Measurements from ENCODE around the gene SIGLEC11.
"Not testable (repeated sequence)": the region's sequence is repeated elsewhere in the genome, so short reads cannot be mapped to it uniquely, and the experiment has no call there.

The SIGLEC11 gene

DNA sequence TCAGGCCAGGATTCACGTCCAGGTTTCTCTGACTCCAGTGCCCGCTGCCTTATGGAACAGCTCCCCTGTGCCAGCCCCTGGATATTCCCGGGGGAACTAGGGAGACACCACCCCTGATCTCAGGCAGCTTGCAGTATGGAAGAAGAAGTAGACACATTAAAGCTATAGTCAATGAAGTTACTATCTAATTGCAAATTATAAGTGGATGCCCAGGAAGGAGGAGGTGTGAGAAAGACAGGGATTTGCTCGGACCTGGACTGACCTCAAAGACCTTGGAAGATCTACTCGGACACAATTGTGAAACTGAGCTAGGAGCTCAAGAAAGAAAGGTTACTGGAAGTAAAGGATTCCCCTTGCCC, 10.4 kb downstream of the SIGLEC11 start:
- no peak overlapping the region for H3K27ac ChIP-seq
- TF ChIP-seq, protein P1, sequence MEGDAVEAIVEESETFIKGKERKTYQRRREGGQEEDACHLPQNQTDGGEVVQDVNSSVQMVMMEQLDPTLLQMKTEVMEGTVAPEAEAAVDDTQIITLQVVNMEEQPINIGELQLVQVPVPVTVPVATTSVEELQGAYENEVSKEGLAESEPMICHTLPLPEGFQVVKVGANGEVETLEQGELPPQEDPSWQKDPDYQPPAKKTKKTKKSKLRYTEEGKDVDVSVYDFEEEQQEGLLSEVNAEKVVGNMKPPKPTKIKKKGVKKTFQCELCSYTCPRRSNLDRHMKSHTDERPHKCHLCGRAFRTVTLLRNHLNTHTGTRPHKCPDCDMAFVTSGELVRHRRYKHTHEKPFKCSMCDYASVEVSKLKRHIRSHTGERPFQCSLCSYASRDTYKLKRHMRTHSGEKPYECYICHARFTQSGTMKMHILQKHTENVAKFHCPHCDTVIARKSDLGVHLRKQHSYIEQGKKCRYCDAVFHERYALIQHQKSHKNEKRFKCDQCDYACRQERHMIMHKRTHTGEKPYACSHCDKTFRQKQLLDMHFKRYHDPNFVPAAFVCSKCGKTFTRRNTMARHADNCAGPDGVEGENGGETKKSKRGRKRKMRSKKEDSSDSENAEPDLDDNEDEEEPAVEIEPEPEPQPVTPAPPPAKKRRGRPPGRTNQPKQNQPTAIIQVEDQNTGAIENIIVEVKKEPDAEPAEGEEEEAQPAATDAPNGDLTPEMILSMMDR (IDR thresholded peaks at IDR 0.05): no peak

DNA sequence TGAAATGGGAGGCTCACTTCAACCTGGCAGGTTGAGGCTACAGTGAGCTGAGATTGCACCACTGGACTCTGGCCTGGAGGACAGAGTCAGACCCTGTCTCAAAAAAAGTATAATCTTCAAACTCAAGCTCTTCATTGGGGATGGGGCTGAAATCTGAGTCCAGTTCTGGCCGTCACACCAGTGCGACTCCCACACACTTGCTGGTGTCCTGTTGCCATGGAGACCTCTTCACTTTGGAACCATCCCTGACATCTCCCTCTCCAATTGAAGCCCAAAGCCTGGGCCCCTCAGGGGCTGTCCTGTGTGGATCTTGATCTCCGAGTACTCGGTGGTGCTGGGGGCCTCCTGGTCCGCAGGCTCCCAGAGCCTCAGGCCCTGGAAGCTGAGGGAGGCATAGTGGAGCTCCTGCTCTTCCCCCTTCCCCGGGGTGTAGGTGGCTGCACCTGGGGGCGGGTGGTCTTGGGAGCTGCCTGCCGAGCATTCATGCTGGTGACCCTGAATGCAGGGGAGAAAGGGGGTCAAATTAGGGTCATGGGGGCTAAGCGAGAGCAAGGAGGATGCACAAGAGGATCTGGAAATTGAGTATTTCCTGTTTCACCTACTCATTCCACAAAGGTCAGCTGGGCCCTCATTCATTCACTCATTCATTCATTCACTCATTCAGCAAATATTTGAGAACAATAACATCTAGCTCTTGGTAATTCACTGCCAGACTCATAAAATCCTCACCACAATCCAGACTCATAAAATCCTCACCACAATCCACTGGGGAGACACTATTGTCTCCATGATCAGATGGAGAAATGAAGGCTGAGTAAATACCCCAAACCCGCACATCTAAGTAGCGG, 11.0 kb downstream of the SIGLEC11 start:
- H3K27ac ChIP-seq: no peak overlapping the region
- TF ChIP-seq, protein P1 (IDR thresholded peaks at IDR 0.05): no peak
- no peak for TF ChIP-seq ZFX (IDR thresholded peaks at IDR 0.05; ENCODE audit: borderline replicate concordance)

DNA sequence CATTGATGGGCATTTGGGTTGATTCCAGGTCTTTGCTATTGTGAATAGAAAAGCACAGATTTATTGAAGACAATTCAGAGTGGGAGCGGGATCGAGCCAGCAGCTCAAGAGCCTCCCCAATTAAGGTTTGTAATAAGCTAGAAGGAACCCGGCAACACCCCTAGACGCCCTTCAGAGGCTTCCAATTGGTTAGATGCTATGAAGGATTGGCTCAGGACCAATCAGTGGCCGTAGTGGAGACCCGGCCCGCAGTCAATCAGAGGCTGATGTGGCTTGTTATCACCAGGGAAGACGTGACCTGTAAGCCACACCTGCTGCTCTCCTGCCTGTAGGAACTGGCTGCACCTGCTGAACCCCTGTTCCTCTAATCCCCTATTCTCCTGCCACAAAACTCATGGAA, 14.6 kb downstream of the SIGLEC11 start:
- TF ChIP-seq, protein P1 (IDR thresholded peaks at IDR 0.05): no peak
- no peak for TF ChIP-seq ZFX (IDR thresholded peaks at IDR 0.05; ENCODE audit: borderline replicate concordance)
- H3K27ac ChIP-seq: no peak overlapping the region

- not testable (repeated sequence) for H3K27ac ChIP-seq
Measured at GRCh38 chr19:49944567-49944966, 16.4 kb downstream of the SIGLEC11 start.

DNA sequence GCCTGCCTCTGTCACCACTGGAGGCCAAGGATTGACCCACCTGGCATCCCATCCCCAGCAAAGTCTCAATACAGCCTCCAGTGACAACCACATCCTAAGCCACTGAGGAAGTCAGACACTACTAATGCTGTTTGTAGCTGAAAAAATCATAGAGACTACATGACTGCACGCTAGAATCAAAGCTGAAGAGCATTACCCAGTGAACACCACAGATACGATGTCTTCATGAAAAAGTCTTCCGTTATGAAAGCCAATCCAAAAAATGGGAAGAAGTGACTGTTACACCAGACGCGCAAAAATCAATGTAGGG, 20.5 kb downstream of the SIGLEC11 start:
- TF ChIP-seq, protein P1 (IDR thresholded peaks at IDR 0.05): no peak
- no peak for TF ChIP-seq ZFX (IDR thresholded peaks at IDR 0.05; ENCODE audit: borderline replicate concordance)
- peak overlapping the region; percentile 35; the same call in 1 of the 2 replicates for H3K27ac ChIP-seq

DNA sequence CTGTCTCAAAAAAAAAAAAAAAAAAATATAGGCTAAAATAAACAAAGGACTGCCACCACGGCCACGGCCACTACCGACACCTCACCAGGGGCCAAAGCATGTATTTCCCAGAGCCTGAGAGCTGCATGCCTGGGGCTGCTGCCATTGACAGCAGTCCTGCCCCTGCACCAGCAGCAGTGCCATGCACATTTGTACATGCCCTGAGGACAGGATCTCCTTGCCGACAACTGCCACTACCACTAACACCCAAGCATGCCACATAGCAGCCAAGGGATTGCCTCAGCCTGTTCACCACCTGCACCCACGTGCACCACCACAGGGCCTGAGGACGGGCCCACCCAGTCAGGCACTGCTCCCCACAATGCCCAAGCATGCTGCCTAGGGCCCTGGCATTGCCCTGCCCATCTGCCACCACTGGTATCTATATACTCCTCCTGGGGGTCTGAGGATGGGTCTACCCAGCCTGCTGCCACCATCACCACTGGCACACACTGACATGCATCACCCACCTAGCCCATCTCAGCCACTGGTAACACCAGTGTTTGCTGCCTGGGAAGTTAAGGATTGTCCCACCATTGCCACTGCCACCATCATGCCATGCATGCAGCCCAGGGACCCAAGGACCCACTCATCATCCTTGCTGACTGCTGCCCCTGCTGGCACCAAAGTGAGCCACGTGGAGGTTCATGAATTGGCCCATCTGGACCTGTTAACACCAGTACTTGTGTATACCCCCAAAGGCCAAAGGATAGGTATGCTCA, 21.1 kb downstream of the SIGLEC11 start:
- H3K27ac ChIP-seq: peak overlapping the region; percentile 35; the same call in 1 of the 2 replicates
- no peak for TF ChIP-seq ZFX (IDR thresholded peaks at IDR 0.05; ENCODE audit: borderline replicate concordance)
- TF ChIP-seq, protein P1 (IDR thresholded peaks at IDR 0.05): peak; percentile 52

DNA sequence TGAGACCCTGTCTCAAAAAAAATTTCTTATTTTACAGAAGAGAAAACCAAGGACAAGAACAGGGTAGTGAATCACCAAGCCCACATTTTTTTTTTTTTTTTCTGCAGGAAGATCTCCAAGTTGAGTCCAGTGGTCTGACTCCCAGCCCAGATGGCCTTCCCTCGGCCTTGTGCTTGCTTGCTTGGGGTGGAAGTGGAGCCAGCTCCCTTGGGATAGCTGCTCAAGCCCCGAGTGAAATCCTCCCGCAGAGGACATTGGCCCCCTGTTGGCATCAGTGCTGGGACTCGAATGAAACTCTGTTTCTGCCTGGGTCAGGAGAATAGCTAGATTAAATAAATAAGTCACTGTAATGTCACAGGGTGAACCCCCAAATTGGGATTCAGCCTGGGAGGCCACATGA, 22.3 kb downstream of the SIGLEC11 start:
- H3K27ac ChIP-seq: peak overlapping the region; percentile 35
- no peak for TF ChIP-seq ZFX (IDR thresholded peaks at IDR 0.05; ENCODE audit: borderline replicate concordance)
- TF ChIP-seq, protein P1 (IDR thresholded peaks at IDR 0.05): no peak
